HG03135 (cell line): ENCODE data around the gene PTPRF.

Experiments used
- ATAC-seq: cut with Tn5 transposase; IDR thresholded peaks from one replicate; pipeline ENCODE4 v1.9.1; 2021; ENCODE audit warnings: mild to moderate bottlenecking, moderate library complexity; ENCODE audit not compliant: unreplicated experiment

The PTPRF gene

GRCh38 chr1:43653339-43653738, 122.7 kb downstream of the PTPRF start:
- ATAC-seq, result no peak

GRCh38 chr1:43653893-43654292, 123.2 kb downstream of the PTPRF start:
- ATAC-seq, result no peak

GRCh38 chr1:43655953-43656352, 125.3 kb downstream of the PTPRF start:
- no peak for ATAC-seq

DNA sequence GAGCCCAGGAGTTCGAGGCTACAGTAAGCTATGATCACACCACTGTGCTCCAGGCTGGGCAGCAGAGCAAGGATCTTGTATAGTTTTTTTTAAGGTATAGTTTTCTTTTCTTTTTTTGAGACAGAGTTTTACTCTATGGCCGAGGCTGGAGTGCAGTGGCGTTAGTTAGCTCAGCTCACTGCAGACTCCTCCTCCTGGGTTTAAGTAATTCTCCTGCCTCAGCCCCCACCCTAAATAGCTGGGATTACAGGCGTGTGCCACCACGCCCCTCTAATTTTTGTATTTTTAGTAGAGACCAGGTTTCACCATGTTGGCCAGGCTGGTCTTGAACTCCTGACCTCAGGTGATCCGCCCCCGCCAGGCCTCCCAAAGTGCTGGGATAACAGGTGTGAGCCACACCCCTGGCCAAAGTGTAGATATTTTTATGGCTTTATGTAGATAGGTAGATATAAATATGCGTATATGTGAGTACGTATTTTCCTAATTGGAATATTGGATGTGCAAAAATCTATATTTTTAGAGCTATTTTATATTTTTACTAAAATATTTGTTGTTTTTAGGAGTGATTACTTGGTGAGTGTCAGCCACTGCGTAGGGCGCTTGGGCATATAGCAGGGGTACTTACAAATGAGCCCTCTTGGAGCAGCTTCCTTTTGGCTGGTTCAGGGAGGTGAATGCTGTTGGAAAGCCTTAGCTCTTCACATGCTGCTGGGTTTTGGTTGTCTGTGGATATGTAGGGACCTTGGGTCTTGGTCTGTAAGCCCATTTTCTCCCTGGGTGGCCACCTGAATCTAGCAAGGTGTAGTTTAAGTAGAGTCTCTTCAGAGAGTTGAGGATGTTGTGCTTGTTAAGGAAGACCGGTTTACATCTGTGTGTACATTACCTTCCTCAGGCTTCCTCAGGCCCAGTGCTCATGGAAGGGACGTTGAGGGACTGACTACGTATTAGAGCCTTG, 128.8 kb downstream of the PTPRF start:
- ATAC-seq, result no peak

GRCh38 chr1:43660355-43660754, 129.7 kb downstream of the PTPRF start:
- no peak for ATAC-seq

GRCh38 chr1:43664369-43664768, 133.7 kb downstream of the PTPRF start:
- ATAC-seq, result no peak

DNA sequence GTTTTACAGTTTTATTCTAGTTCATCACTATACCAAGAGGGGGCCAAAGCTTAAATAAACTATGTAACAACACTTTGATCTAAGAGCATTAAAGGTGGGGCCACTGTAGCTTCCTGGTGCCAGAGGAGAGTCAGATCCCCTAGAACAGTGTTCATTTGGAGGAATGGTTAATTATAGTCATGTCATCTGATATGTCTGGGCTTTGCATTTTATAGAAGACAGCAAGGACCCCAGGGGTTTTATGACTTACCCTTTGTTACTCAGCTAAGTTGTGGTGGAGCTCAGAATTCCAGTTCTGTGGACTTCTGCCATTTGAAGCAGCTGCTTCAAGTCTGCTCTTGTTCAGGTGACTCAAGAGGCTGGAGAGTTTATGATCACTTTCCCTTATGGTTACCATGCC, 135.9 kb downstream of the PTPRF start:
- no peak for ATAC-seq

DNA sequence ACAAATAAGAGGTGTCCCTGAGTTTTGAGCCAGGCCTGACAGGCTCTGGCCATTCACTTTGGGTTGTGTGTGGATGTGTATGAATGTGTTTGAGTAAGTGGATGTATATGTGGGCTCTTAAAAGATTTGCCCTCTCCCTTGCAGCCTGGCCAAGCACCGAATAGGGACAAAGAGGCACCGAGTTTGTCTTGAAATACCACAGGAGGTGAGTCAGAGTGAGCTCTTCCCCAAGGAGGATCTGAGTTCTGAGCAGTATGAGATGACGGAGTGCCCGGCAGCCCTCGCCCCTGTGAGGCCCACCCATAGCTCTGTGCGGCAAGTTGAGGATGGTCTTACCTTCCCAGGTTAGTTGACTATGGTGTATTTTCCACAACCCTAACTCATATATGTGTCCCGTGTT, 138.3 kb downstream of the PTPRF start:
- ATAC-seq, result no peak

DNA sequence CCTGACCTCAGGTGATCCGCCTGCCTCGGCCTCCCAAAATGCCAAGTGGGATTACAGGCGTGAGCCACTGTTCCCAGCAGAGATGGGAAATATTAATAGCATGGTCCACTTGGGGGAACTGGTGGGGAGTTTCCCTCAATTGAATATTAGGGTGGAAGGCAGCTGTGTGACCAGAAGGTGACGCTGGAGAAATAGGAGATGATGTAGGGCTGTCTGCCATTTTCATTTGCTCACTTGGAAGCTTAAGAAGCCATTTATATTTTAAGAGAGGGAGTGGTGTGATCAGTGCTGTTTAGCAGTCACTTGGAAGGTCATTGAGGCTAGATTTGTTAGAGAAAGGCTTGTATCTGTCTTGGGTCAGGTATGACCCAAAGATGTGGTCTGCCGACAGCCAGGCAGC, 139.2 kb downstream of the PTPRF start:
- ATAC-seq, result no peak

DNA sequence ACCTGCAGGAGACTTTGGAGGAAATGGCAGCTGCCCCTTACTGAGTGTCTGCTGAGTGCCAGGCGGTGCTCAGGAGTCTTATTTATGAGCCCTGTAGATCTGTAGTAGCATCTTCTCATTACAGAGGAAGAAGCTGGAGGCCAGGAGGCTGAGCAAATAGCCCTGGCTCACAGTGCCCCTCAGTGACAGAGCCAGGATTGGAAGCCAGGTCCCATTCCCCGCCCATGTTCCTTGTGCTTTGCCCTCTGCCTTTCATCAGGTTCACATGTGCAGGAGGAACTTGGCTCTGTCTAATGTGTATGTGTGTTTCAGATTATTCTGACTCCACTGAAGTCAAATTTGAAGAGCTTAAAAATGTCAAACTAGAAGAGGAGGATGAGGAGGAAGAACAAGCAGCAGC, 140.5 kb downstream of the PTPRF start:
- ATAC-seq, result no peak

GRCh38 chr1:43671626-43672330, 141.1 kb downstream of the PTPRF start:
- ATAC-seq, result no peak

DNA sequence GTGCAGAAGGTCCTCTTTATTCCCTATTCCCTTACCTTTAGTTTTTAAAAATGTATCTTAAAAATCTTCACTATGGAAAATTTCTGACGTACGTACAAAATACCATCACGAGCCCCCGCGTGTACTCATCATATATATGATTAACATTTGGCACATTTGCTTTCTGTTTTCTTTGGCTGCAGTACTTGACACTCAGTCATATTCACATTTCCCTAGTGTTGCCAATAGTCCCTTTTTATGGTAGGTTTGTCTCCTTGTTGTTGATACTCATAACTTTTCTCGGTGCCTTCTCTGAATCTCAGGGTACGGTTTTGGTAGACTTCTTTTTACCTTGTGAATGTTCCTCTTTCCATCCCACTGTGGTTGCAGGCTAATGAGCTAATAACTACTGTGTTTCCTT, 142.6 kb downstream of the PTPRF start:
- no peak for ATAC-seq
